NCI-H128 (cell line): ENCODE measurements around the gene SYTL4.

Experiments
- DNase-seq: peaks from one replicate; lab custom pipeline; 2025; ENCODE audit not compliant: unreplicated experiment; lab: John Stamatoyannopoulos, UW

The SYTL4 gene

DNA sequence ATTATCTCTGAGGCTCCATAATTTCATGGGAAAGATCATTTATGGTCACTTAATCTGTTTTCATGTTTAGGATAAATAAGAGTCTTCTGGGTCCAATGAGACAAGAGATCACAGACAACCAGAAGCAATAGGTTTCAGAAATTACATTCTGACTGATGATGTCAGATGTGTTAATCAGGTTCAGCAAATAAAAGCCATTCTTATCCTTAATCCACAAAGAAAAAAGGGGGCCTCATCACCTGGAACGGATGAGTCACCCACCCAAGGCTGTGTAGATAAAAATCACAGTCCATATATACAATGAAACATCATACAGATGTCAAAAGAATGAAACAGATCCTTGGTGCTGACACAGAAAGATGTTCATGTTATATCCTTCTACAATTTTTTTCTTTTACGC, 36.6 kb downstream of the SYTL4 start:
- DNase-seq: no peak

DNA sequence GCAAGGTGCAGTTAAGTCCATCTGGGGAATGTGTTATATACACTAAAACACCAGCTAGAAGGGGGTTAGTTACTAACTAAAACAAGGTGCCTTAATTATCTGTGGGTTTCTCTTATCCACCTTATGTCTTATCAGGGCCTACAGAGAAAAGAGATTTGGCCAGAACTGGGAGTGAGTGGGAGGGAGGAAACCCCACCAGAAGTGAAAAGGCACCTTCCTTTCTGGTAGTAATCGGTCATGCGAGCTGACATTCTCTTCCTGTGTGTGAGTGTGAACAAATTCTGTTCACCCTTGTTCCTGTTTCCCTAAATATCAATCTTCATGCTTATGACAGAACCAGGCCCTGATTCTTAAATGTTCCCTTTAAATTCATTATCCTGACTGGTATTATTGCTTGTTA, 44.4 kb downstream of the SYTL4 start:
- DNase-seq: no peak

DNA sequence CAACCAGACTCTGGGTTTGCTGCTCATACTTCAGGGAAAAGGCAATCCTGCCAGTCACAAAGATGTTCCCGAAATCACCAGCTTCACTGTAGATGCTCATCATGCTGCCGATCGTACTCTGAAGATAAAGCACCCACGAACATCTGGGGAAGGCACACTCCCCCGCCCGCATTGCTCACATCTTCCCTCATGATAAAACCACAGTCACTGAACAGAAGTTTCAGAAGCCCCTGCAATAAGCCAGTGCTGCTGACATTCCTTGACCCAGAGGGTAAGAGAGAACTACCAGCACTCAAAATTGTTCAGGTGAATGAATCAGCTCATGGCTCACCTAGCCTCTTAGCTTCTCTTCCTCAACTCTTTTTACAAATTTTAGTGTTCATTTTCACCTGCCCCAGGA, 44.8 kb downstream of the SYTL4 start:
- no peak for DNase-seq

DNA sequence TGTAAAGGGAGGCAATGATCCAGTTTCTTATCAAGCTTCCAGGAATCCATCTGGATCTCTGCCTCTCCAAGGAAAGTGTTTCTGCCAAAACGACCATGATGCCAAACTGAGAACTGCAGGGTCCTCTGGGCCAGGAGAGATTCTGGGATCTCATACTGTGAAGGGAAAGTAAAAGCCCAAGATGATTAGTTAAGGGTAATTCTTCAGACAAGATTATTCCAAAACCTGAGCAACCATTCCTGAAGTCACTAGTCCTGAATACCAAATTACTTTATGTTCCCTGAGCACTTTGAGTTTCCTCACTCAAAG, 46.0 kb downstream of the SYTL4 start:
- no peak for DNase-seq

DNA sequence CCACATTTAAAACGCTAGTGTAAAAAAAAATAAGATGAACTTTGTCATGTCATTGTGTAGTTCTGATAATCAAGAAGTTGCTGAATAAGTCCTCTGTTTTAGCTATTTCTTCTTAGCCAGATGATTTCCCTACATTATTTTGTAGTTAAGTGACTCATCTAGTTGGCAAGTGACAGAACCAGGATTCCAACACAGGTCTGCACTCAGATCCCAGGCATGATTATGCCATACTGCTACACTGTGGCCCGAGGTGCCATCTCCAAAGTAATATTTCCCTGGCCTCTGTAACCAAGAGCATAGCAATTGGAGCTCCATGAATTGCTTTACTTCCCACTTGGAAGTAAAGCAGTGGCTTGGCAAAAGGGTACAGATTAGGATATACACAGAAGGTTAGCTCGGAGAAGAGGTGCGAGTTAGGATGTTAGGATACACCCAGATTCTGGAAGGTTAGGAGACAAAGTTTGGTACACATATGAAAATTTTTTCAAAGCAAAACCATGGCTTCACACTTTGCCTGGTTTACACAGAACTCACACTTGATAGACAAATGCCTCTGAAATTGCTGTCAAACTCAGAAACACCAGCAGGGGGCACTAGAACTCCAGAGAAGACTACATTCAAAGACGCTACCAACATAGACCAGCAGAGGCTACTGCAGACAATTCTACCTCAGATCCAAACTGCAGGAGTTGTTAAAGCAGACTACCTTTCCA, 46.5 kb downstream of the SYTL4 start:
- peak; percentile 38 for DNase-seq

DNA sequence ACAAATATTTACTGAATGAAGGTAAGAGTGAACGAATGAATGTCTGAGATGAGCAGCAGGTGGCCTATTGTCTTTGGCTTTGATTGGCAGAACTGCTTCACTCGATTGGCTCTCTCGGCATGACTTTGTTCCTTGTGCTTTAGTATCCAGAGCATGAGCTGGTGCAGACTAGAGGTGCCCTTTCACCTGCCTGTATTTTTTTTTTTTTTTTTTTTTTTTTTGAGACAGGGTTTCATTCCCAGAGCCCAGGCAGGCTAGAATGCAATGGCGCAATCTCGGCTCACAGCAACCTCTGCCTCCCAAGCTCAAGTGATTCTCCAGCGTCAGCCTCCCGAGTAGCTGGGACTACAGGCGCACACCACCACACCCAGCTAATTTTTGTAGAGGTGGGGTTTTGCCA, 49.0 kb downstream of the SYTL4 start:
- DNase-seq: no peak

DNA sequence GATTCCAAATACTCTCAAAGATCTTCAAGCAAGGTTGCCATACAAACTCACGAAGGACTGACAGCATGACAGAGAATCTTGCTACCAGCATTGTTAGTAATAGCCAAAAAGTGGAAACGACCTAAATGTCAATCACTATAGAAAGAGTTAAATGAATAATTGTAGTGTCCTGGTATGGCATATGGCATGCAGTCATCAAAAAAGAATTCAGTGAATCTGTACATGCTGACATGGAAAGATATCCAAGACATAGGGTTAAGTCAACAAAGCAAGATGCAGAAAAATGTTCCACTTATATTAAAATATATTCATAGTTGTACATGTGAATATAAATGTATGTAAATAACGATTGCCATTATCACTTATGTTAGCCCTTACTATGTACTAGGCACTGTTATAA, 50.3 kb downstream of the SYTL4 start:
- DNase-seq: no peak

DNA sequence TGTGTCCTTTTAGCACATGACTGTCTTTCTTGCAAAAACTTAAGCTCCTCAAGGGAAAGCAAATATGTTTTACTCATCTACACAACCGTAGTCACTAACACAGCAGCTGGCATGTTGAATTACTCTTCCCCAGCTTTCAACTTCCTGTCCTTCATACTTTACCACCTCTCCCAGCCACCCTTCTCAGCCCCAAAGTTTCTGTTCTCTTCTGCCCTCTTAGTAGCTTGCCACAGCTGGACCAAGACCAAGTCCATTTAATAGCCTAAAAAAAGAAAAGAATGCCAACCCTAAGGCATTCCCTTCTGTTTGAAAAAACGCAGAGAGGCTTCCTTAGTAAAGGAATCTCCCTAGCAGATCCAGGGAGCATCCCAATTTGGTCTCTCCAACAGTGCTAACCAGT, 51.2 kb downstream of the SYTL4 start:
- no peak for DNase-seq

DNA sequence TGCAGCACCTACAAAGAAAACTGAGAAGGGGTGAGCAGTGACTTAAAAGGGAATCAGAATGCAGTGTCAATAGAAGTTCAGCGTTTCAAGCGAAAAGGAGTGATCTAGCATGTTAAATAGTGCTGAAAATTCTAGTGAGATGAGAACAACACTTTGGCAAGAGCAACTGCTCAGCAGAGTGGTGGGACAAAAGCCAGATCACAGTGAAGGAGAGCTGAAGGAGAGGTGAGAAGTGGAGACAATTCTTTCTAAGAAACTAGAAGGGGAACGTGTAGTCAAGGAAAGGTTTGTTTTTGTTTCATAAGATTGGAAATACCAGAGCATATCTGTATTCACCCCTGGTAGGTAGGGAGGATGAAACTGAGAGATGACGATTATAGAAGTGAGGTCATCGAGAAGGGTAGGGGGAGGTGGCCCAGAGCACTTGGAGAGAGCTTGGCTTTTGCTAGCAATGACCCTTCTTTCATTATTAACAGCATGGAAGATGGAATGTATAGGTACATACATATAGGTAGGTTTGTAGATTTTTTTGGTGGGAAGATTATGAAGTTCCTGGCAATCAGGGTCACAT, 54.2 kb downstream of the SYTL4 start:
- no peak for DNase-seq

DNA sequence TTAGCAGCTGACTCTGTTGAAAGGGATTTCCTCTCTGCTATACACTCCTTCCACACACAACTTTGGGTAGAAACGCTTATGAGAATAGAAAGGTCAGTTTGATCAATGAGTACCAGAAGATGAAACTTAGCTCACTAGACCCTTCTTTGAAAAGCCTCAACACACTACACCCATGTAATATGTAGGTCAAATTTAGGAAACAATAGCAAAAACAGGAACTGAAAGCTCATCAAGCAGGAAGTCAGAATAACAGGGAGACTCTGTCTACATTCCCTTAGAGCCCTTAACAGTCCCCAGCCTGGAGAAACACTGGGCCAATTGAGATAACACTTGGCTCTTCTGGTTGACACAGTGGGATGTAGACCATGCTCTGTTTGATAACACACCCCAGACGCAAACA, 57.2 kb downstream of the SYTL4 start:
- DNase-seq: no peak

DNA sequence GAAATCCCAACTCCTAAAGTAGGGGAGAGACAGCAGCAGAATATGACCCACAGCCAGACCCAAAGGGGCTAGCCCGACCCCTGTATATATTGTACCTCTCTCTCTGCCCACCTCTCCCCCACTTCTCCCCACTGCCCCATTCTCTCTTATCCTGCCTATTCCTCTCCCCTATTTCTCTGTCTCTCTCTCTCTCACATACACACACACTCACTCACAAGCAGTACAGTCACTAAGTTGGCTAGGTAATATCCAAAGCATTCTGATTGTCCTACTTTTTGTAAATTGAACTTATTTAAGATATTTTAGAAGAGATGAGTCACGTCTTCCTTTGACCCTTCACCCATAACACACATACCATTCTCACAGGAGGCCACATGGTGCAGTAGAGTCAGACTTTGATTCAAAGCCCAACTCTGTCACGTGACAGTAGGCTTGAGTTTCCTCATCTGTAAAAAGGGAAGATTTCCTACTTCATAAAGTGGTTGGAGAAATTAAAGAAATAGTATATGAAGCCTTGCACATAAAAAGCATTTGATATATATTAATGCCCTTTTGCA, 58.4 kb downstream of the SYTL4 start:
- no peak for DNase-seq

DNA sequence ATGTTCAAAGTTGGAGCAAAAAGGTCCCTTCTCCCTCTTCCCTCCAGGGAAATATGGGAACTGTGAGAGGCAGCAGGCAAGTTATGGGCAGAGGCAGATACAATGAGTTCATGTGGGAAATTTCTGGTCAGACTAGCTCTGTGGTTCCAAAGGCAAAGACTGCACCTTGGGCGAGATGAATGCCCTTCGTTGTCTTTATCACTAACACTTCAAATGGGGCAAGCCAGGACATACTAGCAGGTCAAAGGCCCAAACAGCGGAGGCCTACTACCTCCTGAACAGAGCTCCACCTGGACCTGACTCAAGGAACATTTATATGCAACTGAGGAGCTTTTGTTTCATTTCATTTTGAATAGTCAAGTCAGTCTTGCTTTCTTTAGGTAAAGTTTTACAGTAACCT, 59.0 kb downstream of the SYTL4 start:
- DNase-seq: no peak

DNA sequence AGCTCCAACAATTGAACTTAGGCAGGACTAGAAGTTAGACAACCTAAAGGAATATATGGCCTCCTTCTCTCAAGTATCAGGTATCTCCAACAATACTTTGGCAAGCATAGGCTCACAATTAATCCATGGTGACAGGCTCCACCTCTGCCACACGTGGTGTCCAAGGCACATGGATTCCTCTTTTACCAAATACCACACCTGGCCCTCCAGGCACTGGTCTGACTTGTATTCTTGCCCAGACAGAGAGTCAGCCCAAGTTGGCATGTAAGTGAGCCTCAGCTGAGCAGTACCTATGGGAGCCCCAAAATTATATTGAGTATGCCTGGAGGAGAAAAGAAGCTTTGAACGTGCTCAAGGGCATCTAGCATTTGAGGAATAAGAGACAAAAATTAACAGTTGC, 68.3 kb downstream of the SYTL4 start:
- DNase-seq: no peak

DNA sequence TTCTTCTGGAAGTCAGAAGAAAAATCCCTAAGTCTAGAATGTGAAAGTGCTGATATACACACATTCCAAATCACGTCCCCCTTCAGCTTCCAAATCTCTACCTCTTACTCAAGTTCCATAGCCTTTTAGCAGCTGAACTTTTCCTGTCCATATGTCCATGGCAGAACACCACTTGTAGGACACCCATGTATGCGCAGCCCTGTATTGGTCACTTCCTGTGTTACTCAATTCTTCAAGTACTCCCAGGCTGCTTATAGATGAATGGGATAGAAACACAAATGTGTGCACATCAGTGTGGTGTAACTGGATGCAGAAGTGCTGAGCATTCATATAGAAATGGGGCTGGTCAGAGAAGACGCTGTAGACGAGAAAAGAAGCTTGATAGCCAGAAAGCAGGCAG, 69.1 kb downstream of the SYTL4 start:
- DNase-seq: no peak

DNA sequence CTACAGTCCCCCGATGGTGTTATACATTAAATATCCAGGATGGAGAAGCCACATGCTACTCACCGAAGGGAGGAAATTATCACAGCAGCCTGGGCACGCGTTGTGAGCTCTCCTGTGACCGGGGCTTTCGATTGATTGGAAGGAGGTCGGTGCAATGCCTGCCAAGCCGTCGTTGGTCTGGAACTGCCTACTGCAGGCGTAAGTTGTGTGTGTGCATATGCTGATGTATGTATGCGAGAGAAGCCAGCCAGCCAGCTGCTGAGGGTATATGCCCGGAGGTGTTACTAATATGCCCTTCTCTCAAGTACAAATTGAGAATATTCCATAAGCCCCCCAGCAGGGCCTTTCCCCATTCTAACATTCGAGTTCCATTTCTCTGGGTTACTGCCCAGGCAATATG, 69.8 kb downstream of the SYTL4 start:
- DNase-seq: no peak

DNA sequence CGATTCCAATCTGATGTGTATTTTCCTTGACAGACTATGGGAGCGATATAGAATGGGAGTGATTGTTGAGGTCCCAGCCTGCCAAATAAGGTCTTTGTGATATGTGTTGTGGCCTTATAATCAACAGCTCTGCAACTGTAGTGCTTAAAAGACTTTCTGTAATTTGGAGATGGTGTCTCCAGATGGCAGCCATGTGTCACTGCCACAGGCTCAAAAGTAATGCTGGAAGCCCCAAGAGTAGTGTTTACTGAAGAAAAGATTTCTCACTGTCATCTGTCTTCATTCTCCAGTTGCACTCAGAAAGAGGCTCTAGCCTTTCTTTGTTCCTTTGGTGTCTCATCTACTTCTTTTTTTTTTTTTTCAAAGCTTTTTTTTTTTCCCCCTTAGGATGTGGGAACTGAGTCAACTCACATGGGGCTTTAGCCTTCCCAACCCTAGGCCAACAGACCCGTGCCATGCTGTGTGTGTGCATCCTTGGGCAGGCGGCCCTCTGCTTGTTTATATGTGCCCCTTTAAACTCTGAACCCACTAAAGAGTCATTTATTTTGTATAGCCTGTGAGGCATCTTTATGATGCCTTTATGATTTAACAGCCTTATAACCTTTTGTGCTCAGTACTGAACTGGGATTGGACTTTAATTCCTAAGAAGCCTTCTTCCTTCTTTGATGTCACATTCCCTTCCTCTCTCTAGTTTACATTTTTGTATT, 72.3 kb downstream of the SYTL4 start:
- DNase-seq: no peak

DNA sequence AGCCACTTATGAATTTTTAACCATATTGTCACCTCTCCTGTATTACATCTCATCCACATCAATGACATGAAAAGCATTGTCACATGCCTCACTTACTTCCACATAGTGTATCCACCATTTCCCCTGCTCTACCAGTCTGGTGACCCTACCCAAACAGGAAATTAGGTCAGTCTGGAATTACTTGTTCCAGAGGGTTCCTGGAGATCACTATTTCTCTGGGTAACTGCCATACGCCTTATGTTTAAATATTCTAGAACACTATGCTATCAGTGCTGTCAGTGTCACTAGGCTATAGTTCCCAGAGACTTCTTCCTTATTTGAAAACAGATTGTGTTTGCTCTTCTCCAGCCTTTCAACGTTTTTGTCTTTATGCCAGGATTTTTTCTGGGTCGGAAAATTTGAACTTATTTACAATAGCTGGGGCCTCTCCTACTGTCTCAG, 73.0 kb downstream of the SYTL4 start:
- no peak for DNase-seq

DNA sequence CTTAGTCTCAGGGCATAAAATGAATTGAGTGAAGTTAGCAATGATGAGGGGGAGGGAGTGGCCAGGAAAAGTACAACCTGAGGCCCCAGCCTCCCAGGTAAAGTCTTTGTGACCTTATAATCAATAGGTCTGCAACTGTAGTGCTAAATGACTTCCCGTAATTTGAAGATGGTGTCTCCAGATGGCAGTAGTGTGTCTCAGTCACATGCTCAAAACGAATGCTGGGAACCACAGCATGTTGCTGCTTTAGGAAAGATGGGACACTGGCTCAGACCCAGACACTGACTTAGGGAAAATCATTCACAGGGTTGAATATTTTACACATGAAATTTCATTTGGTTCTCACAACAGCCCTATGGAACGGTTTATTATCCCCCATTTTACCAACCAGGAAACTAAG, 77.7 kb downstream of the SYTL4 start:
- DNase-seq: no peak

DNA sequence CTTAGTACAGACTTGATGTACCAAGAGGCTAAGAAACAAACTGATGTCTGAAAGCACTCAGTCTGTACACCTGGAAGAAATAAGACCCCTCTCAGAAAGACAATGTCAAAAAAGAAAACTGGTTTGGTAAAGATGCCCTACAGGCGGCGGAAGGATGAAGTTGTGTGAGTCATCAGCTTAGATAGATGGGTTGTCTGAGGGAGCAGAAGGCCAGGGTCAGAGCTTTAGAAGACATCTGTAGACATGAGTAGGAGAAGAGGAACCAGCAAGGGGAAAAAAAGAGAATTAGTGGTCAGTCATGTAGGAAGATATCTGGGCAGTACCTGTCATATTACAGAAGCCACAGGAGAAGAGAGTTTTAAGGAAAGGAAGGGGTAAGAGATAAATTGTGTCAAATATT, 79.7 kb downstream of the SYTL4 start:
- DNase-seq: no peak

DNA sequence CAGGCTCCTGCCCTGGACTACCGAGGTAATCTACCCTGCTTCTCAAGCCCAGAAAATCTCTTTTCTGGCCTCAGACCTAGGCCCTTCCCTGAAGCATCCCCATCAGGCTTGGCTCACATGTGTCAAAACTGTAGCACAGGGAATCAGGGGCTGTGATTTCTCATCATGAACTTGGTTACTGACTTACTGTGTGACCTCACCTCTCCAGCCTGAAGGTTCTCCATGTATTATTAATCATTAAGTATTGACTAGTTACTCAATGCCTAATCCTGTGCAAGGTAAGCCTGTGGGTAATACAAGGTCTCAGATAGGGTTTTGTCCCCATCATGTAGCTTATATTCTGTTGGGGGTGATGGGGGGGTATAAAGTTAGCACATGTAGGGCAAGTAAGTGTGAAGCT, 81.1 kb downstream of the SYTL4 start:
- no peak for DNase-seq

DNA sequence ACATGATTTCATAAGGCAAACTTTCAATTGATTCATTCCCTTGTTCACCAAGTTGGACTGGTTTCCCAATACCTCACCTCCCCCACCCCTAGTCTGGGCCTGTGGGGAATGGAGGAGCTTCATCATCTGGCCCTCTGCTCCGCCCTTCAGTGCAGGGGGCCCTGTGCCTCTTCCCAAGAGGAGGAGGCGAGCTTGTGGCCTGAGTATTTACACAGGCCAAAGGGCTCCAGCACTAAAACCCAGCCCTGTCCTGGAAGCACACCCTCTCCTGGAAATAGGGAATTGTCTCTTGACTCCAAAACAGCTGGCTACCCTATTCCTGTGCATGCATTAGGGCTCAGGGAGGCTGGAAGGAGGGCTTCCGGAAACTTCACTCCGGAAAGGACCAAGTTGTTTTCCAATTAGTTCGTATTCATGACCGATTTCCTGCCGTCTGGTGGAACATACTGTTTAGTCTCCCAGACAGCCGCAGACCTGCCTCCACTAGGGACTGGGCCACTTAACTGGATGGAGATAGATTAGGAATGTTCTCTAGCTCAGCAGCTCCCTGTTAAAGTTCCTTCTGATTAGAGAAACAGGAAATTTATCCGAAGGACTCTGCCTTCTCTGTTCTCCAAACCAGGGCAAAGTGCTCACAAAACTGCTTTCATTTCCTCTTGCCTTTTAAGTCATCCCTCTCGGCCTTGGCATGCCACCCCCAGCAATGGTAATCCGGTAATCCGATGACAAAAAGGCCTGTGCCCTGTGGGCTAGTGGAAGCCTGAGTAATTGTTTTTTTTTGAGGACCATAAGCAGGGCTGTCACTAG, 82.2 kb downstream of the SYTL4 start:
- no peak for DNase-seq
